HG03103 (cell line): ENCODE measurements around the gene HES1.
A peak's percentile ranks its signal among the peaks of the same experiment; 100 is the strongest.

ENCODE experiments used
- ATAC-seq: cut with Tn5 transposase; IDR thresholded peaks from one replicate; pipeline ENCODE4 v1.9.1; 2021; ENCODE audit warnings: low read depth; ENCODE audit not compliant: unreplicated experiment

HES1 gene

GRCh38 chr3:194101592-194102432 lies 34.1 kb upstream of the HES1 start:
- no peak for ATAC-seq

- ATAC-seq, result no peak
These were observed 33.5 kb upstream of the HES1 start for GRCh38 chr3:194102436-194102835.

GRCh38 chr3:194103505-194103904 lies 32.4 kb upstream of the HES1 start:
- ATAC-seq, result peak; percentile 25

- ATAC-seq, result peak; percentile 39
These were observed 31.8 kb upstream of the HES1 start for GRCh38 chr3:194103983-194104751.

GRCh38 chr3:194105292-194105691 lies 30.7 kb upstream of the HES1 start:
- ATAC-seq, result no peak

- ATAC-seq, result no peak
These were observed 28.8 kb upstream of the HES1 start for GRCh38 chr3:194107107-194107506.

GRCh38 chr3:194109192-194109863 lies 26.6 kb upstream of the HES1 start:
- ATAC-seq, result no peak

- ATAC-seq, result no peak
These were observed 25.5 kb upstream of the HES1 start for GRCh38 chr3:194110483-194110882.

- no peak for ATAC-seq
These were observed 24.6 kb upstream of the HES1 start for GRCh38 chr3:194111336-194111735.

GRCh38 chr3:194112120-194113106 lies 23.5 kb upstream of the HES1 start:
- ATAC-seq, result no peak

- ATAC-seq, result no peak
These were observed 21.8 kb upstream of the HES1 start for GRCh38 chr3:194114123-194114522.

- ATAC-seq, result no peak
These were observed 18.7 kb upstream of the HES1 start for GRCh38 chr3:194117104-194117845.

- ATAC-seq, result no peak
These were observed 17.0 kb upstream of the HES1 start for GRCh38 chr3:194118920-194119319.

GRCh38 chr3:194119831-194120590 lies 15.9 kb upstream of the HES1 start:
- ATAC-seq, result no peak

- ATAC-seq, result no peak
These were observed 14.9 kb upstream of the HES1 start for GRCh38 chr3:194120789-194121770.

- no peak for ATAC-seq
These were observed 13.9 kb upstream of the HES1 start for GRCh38 chr3:194121891-194122631.

- no peak for ATAC-seq
These were observed 12.2 kb upstream of the HES1 start for GRCh38 chr3:194123726-194124125.
